GM19035 (cell line): Measurements from ENCODE around the gene SCP2.

ENCODE experiments used
- ATAC-seq: cut with Tn5 transposase; IDR thresholded peaks from one replicate; pipeline ENCODE4 v1.9.1; 2021; ENCODE audit not compliant: unreplicated experiment

SCP2 gene

GRCh38 chr1:53094533-53094919 is 167.4 kb downstream of the SCP2 start:
- no peak for ATAC-seq
